PC-9 (cell line): Measurements from ENCODE around the gene CD44. TPM values are rescaled to one million over a fixed set of nuclear protein-coding genes. Genes with fewer than 3 reads are reported as not detected.

Source experiments
- BruUV-seq: library from RNA; stranded (reverse); fragments of 400-500 nt; replicated peaks from 2 replicates; lab custom pipeline; 2021; lab: Mats Ljungman, UMichigan
- CTCF ChIA-PET: fragments of 300-600 bp; sonication (Branson Sonifier 250); formaldehyde crosslinking; loops from one replicate; lab custom pipeline; 2022; ENCODE audit warnings: antibody characterized with exemption; lab: Charles Lee
- POLR2A ChIA-PET: fragments of 300-600 bp; sonication (Branson Sonifier 250); formaldehyde crosslinking; loops from one replicate; lab custom pipeline; 2022; ENCODE audit warnings: antibody characterized with exemption; ENCODE audit not compliant: unreplicated experiment; lab: Charles Lee
- DNase-seq, 2 experiments: peaks; one replicate each; pipeline versions ENCODE4 v3.0.0 to v3.0.0-alpha.2; 2015 to 2022; ENCODE audit warnings: mixed read lengths in 1 of 2
- H2AFZ ChIP-seq: fragments of 200-600 bp; sonication (generic); 2 replicates; pipeline ENCODE4 v1.8.1; 2017; ENCODE audit warnings: antibody characterized with exemption
- H3F3A ChIP-seq: fragments of 200-600 bp; sonication (generic); 2 replicates; pipeline ENCODE4 v1.8.1; 2017; ENCODE audit warnings: antibody characterized with exemption, mild to moderate bottlenecking, low read depth; ENCODE audit not compliant: insufficient read depth
- H3K27ac ChIP-seq: fragments of 200-600 bp; sonication (generic); 2 replicates; pipeline ENCODE4 v1.6.1; 2016; ENCODE audit warnings: mixed run types
- H3K27me3 ChIP-seq: fragments of 200-600 bp; sonication (generic); 2 replicates; pipeline ENCODE4 v1.6.1; 2016; ENCODE audit warnings: low read depth, mixed run types; ENCODE audit not compliant: insufficient read depth
- H3K36me3 ChIP-seq: fragments of 200-600 bp; sonication (generic); 2 replicates; pipeline ENCODE4 v1.6.1; 2016; ENCODE audit warnings: low read depth, mixed run types
- H3K4me1 ChIP-seq: fragments of 200-600 bp; sonication (generic); replicated peaks from 2 replicates; pipeline ENCODE4 v1.6.1; 2016; ENCODE audit warnings: mixed run types; ENCODE audit not compliant: insufficient read depth
- H3K4me2 ChIP-seq: fragments of 200-600 bp; sonication (generic); 2 replicates; pipeline ENCODE4 v1.6.1; 2017; ENCODE audit warnings: mixed run types
- H3K4me3 ChIP-seq: fragments of 200-600 bp; sonication (generic); 2 replicates; pipeline ENCODE4 v1.6.1; 2016; ENCODE audit warnings: mixed run types
- H3K79me2 ChIP-seq: fragments of 200-600 bp; sonication (generic); 2 replicates; pipeline ENCODE4 v1.6.1; 2017; ENCODE audit warnings: low read depth, mixed run types
- H3K9me2 ChIP-seq: fragments of 200-600 bp; sonication (generic); 2 replicates; pipeline ENCODE4 v1.8.1; 2017; ENCODE audit warnings: mild to moderate bottlenecking; ENCODE audit not compliant: insufficient read depth
- H3K9me3 ChIP-seq: fragments of 200-600 bp; sonication (generic); 2 replicates; pipeline ENCODE4 v1.8.1; 2016; ENCODE audit warnings: low read depth; ENCODE audit not compliant: insufficient read depth
- H4K20me1 ChIP-seq: fragments of 200-600 bp; sonication (generic); 2 replicates; pipeline ENCODE4 v1.8.1; 2017; ENCODE audit not compliant: insufficient read depth
- CTCF ChIP-seq: fragments of 200-600 bp; sonication (generic); conservative IDR thresholded peaks from 2 replicates; pipeline ENCODE4 v1.6.1; 2017; ENCODE audit warnings: mixed run types, antibody characterized with exemption, mild to moderate bottlenecking, moderate library complexity
- EZH2 ChIP-seq: fragments of 200-600 bp; sonication (generic); IDR thresholded peaks from 2 replicates; pipeline ENCODE4 v1.8.0; 2017; ENCODE audit warnings: antibody characterized with exemption, low read depth
- intact Hi-C: fragments of 100-400 bp; cut with micrococcal nuclease; formaldehyde crosslinking; loops from one replicate; pipeline ENCODE4 v1.10.0; 2022; ENCODE audit not compliant: unreplicated experiment
- total RNA-seq: library from RNA; stranded (reverse); gene quantifications from 2 replicates; pipeline ENCODE4 v1.2.3, GENCODE V29; 2021

CD44 gene
- total RNA-seq, 1 experiment from 2014 or later, result 775 TPM

DNA sequence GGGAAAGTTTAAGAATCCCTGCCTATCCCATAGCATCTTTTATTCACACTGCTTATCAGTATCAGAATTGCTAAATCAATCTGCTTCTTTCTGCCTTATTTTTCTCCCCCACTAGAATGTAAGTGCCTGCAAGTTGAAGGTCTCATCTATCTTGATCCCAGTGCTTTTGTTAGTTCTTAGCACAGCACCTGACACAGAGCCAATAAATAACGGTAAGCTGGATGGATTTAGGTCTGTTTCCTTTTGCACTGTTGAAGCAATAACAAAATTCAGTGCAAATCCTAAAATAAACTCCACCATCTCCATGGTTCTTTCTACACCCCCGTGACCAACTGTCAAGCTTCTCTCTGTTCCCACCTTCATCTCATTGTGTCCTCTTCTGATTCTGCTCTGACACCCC is 36.7 kb upstream of the CD44 start:
- no TSS peak for BruUV-seq
- no peaks in the 10 kb centered on the region for H3K79me2 ChIP-seq
- ChIA-PET CTCF (no interaction called here), POLR2A (no interaction called here)
- H3K36me3 ChIP-seq, result no peaks in the 10 kb centered on the region
- intact Hi-C loops, result no loop called here
- no peaks in the 10 kb centered on the region for H3K27me3 ChIP-seq
- H2AFZ ChIP-seq, result no peak overlapping the region
- no peaks in the 10 kb centered on the region for H4K20me1 ChIP-seq
- H3K4me2 ChIP-seq, result no peak overlapping the region
- H3K9me3 ChIP-seq, result no peaks in the 10 kb centered on the region
- no peak overlapping the region for H3K27ac ChIP-seq
- no peaks in the 10 kb centered on the region for H3F3A ChIP-seq
- no peaks in the 10 kb centered on the region for H3K9me2 ChIP-seq
- TF ChIP-seq EZH2 (no peak), CTCF (no peak)
- H3K4me3 ChIP-seq, result no peak overlapping the region
- no peaks in the 10 kb centered on the region for H3K4me1 ChIP-seq
- DNase-seq, result no peak

GRCh38 chr11:35103366-35104208 is 35.4 kb upstream of the CD44 start:
- no TSS peak for BruUV-seq
- no peak overlapping the region for H3K4me3 ChIP-seq
- TF ChIP-seq EZH2, result no peak
- no peak for TF ChIP-seq CTCF
- H4K20me1 ChIP-seq, result no peaks in the 10 kb centered on the region
- no peaks in the 10 kb centered on the region for H3K79me2 ChIP-seq
- no peak for DNase-seq
- no peaks in the 10 kb centered on the region for H3F3A ChIP-seq
- ChIA-PET CTCF (no interaction called here), POLR2A (no interaction called here)
- no peaks in the 10 kb centered on the region for H3K4me1 ChIP-seq
- H3K27ac ChIP-seq, result no peak overlapping the region
- intact Hi-C loops, result no loop called here
- H3K9me3 ChIP-seq, result no peaks in the 10 kb centered on the region
- no peaks in the 10 kb centered on the region for H3K36me3 ChIP-seq
- H3K4me2 ChIP-seq, result no peak overlapping the region
- H3K9me2 ChIP-seq, result no peaks in the 10 kb centered on the region
- H3K27me3 ChIP-seq, result no peaks in the 10 kb centered on the region
- no peak overlapping the region for H2AFZ ChIP-seq

DNA sequence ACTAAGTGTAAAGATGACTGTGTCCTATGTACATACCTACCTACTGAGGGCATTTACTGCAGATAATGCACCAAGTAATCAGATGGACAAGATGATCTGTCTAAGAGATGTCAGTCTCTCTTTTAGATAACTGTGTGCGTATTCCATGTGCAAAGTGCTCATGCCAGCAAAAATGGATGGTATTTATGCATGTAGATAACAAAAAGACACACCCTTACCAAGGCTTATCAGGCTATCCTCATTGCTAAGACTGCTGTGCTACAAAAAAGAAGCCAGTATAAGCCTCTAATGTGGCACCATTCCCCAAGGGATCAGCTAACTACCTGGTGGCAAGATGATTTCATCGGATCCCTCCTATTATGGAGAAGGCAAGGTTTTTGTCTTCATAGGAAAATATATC is 34.3 kb upstream of the CD44 start:
- Histone ChIP-seq H3K27ac (no peak overlapping the region), H3K4me1 (no peaks in the 10 kb centered on the region), H3K4me3 (no peak overlapping the region), H3K9me3 (no peaks in the 10 kb centered on the region), H3K4me2 (no peak overlapping the region), H3K9me2 (no peaks in the 10 kb centered on the region), H3K27me3 (no peaks in the 10 kb centered on the region), H3F3A (no peaks in the 10 kb centered on the region), H3K36me3 (no peaks in the 10 kb centered on the region), H3K79me2 (no peaks in the 10 kb centered on the region), H4K20me1 (no peaks in the 10 kb centered on the region), H2AFZ (no peak overlapping the region)
- POLR2A ChIA-PET, result no interaction called here
- DNase-seq, result no peak
- intact Hi-C loops, result no loop called here
- TF ChIP-seq EZH2 (no peak), CTCF (no peak)
- CTCF ChIA-PET, result no interaction called here
- BruUV-seq, result no TSS peak
